SH-SY5Y (cell line): ENCODE results near the gene TMEM147.

ENCODE experiments used
- GATA2 ChIP-seq: IDR thresholded peaks from 2 replicates; pipeline ENCODE4 v1.6.1; 2011; ENCODE audit warnings: mild to moderate bottlenecking, low read depth, low read length
- GATA3 ChIP-seq: IDR thresholded peaks from 2 replicates; pipeline ENCODE4 v1.6.1; 2011; ENCODE audit warnings: low read depth, mild to moderate bottlenecking, low read length, moderate library complexity

The TMEM147 gene

GRCh38 chr19:35512831-35513627 lies 32.4 kb upstream of the TMEM147 start:
- TF ChIP-seq GATA2 = no peak
- TF ChIP-seq GATA3 = no peak

- TF ChIP-seq GATA3 = no peak
- no peak for TF ChIP-seq GATA2
Observed at GRCh38 chr19:35513628-35514281, 31.7 kb upstream of the TMEM147 start, which contains the start of gene DMKN. Gene DMKN (minus strand): TSS chr19:35513649. CDS start chr19:35513475, 174 bp downstream.

GRCh38 chr19:35514282-35514809 lies 31.1 kb upstream of the TMEM147 start:
- TF ChIP-seq GATA2 (no peak), GATA3 (no peak)

GRCh38 chr19:35516310-35516709 lies 29.1 kb upstream of the TMEM147 start:
- TF ChIP-seq GATA2 = no peak
- TF ChIP-seq GATA3 = no peak

- TF ChIP-seq GATA3 = no peak
- TF ChIP-seq GATA2 = no peak
Observed at GRCh38 chr19:35517342-35517741, 28.1 kb upstream of the TMEM147 start.

- no peak for TF ChIP-seq GATA2
- TF ChIP-seq GATA3 = no peak
Observed at GRCh38 chr19:35518313-35518712, 27.1 kb upstream of the TMEM147 start.

GRCh38 chr19:35519291-35519690 lies 26.1 kb upstream of the TMEM147 start:
- TF ChIP-seq GATA2 (no peak), GATA3 (no peak)

GRCh38 chr19:35521124-35521743 lies 24.2 kb upstream of the TMEM147 start:
- no peak for TF ChIP-seq GATA2
- no peak for TF ChIP-seq GATA3

GRCh38 chr19:35522745-35523327 lies 22.6 kb upstream of the TMEM147 start:
- TF ChIP-seq GATA3 = no peak
- no peak for TF ChIP-seq GATA2

- no peak for TF ChIP-seq GATA2
- no peak for TF ChIP-seq GATA3
Observed at GRCh38 chr19:35524181-35524837, 21.1 kb upstream of the TMEM147 start.

GRCh38 chr19:35525873-35526272 lies 19.6 kb upstream of the TMEM147 start:
- TF ChIP-seq GATA3 = no peak
- TF ChIP-seq GATA2 = no peak

GRCh38 chr19:35528218-35529038 lies 17.0 kb upstream of the TMEM147 start, which contains the start of gene SBSN:
Gene SBSN (minus strand): TSS chr19:35528311. CDS start chr19:35528281, 30 bp downstream.
- TF ChIP-seq GATA3 (no peak), GATA2 (no peak)

GRCh38 chr19:35529241-35530218 lies 15.9 kb upstream of the TMEM147 start:
- TF ChIP-seq GATA3 = no peak
- no peak for TF ChIP-seq GATA2

- TF ChIP-seq GATA3 (no peak), GATA2 (no peak)
Observed at GRCh38 chr19:35531291-35531690, 14.1 kb upstream of the TMEM147 start.
